GM18907 (cell line): Measurements from ENCODE around the gene DEFB129.
"Not testable (repeated sequence)": the region's sequence is repeated elsewhere in the genome, so short reads cannot be mapped to it uniquely, and the experiment has no call there.

Experiments used
- ATAC-seq: cut with Tn5 transposase; IDR thresholded peaks from one replicate; pipeline ENCODE4 v1.9.1; 2021; ENCODE audit warnings: mild to moderate bottlenecking, moderate library complexity; ENCODE audit not compliant: unreplicated experiment

DEFB129 gene

DNA sequence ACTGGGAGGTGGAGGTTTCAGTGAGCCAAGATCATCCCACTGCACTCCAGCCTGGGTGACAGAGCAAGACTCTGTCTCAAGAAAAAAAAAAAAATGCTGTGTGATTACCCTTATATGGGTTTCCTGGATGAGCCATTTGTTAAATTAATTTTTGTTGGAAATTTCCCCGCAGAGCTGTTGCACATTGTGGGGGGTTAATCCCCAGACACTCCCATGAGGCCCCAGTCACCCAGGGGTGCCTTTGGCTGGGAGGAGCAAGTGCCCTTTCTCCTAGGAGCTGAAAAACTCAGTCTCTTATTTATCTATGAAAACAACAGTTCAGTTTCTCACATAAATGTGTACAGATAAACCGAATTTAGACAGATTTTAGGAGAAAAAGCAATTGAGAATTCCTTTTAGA lies 25.7 kb downstream of the DEFB129 start:
- no peak for ATAC-seq

DNA sequence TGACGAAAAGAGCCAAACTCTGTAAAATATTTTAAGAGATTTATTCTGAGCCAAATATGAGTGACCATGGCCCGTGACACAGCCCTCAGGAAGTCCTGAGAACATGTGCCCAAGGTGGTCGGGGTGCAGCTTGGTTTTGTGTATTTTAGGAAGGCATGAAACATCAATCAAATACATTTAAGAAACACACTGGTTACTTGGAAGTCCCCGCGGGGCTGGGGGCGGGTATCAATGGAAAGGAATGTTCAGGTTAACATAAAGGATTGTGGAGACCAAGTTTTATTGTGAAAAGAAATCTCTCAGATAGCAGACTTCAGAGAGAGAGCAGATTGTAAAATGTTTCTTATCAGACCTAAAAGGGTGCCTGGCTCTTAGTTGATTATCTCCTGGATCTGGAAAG lies 26.4 kb downstream of the DEFB129 start:
- ATAC-seq = not testable (repeated sequence)

DNA sequence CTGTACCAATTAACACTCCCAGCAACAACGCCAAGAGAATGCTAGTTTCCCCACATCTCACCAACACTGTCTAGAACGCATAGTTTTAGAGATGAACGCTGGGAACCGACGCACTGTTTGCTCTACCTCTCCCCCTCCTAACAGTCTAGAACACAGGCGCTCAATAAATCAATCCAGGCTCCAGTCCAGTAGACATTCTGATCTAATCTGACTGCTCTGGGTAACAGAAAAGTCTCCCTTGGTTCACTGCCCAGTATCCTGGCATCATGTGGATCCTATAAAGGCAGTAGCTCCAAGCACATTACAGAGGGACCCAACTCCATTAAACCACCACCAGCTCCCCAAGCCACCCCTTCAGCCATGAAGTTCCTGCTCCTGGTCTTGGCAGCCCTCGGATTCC lies 30.4 kb downstream of the DEFB129 start, which contains the start of gene DEFB132:
Gene DEFB132, plus strand, starts transcription at position 306 of the 400 bp plus-strand sequence. Its CDS starts 55 bp downstream, at position 361.
- ATAC-seq = no peak

DNA sequence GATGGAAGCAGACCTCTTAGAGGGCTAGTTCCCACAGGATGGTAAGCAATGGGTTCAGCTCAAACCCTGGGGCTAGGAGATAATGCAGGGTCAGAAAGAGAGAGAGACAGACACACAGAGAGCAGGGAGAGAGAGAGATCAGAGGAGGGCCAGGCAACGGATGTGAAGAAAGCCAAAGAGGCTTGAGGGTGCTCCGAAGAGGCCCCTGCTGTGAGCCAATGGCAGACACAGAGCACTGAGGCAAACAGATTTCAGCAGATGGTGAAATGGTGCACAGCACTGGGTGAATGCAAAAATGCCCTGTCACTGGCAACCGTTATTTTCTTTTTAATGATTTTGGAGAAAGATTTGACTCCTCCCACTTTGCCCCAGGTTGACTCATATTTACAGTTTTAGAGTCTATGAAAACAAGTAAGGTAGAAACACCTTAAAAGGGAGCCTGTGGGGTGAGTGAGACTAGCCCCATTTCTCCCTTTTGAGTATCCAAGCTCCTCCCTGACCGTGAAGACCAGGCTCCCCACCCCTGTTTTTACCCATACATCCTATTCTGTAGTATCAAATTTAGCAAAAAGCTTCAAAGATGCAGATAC lies 31.3 kb downstream of the DEFB129 start:
- no peak for ATAC-seq

DNA sequence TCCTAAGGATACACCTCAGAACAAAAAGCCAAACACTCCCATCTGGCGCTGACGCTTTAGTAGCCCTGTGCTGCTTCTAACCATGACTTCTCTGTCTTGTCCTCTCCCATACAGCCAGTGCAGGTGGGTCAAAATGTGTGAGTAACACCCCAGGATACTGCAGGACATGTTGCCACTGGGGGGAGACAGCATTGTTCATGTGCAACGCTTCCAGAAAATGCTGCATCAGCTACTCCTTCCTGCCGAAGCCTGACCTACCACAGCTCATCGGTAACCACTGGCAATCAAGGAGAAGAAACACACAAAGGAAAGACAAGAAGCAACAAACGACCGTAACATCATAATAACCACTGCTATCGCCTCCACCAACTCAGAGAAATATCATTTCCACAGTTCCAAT lies 31.9 kb downstream of the DEFB129 start:
- no peak for ATAC-seq

DNA sequence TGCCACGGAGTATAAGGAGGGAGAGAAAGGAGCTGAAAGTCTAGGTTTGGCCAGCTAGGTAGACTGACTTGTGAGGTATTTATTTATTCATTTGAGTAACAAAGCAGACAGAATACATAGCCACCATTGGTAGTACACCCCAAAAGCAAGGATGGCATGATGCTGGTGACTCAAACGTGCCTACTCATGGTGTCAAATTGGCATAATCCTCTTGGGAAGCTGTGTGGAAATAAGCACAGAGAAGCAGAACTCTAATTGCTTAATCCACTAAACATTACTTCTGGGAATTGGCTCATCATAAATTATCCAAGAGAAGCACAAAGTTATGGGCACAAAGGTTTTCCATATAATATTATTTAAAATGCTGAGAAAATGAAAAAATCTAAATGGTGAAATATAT lies 32.9 kb downstream of the DEFB129 start:
- ATAC-seq = no peak

DNA sequence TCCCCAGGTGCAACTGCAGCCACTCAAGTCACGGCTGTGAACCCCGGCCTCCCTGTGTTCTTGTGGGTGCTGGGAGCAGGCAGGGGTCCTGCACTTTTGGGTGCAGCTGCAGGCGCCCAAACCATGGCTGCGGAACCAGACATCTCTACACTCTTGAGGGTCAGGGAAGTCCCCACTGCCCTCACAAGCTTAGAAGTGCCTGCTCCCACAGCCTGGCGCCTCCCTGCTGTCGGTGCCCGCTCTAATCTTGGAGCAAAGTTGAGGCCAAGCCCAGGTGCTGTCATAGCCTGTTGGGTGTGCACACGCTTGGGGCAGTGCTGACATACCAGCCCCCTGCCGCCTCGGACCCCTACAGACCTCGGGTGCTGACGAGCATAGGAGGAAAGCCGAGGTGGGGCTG lies 36.6 kb downstream of the DEFB129 start:
- ATAC-seq = no peak

DNA sequence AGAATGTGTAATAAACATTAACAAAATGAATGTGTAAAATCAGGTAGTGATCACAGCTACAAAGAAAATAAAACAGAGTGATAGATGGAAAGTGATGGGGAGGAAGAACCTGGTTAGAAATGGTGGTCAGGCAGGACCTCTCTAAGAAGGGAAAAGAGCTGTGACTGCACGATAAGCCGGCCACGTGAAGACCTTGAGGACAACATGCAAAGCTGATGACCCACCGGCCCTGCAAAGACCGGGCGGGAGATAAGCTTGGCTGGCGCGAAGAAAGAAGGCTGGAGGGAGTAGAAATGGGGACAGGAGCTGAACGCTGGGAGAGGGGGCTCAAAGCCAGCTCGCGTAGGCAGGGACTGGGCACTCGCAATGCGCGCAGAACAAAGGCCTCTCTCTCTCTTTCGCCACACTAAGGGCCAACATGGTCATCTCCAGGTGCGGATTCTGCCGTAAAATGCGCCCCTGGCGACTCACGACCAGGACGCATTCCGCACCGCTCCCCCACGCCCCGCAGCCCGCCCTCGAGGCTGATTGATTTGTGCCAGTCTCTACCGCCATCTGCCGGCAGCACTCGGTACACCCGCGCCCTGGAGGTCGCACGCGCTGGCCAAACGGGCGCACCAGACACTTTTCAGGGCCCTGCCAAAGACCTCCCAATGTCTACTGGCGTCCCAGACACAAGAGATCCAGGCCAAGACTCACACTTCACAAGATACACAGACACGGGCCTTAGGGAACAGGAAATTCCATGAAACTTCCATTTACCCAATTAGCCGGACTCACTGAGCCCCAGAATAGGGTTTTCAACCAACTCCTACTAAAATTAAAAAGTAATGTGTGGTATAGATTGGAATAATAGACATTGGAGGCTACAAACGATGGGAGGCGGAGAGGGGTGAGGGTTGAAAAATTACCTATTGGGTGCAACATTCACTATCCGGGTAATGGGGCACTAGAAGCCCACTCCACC lies 39.8 kb downstream of the DEFB129 start:
- ATAC-seq = peak; percentile 75

DNA sequence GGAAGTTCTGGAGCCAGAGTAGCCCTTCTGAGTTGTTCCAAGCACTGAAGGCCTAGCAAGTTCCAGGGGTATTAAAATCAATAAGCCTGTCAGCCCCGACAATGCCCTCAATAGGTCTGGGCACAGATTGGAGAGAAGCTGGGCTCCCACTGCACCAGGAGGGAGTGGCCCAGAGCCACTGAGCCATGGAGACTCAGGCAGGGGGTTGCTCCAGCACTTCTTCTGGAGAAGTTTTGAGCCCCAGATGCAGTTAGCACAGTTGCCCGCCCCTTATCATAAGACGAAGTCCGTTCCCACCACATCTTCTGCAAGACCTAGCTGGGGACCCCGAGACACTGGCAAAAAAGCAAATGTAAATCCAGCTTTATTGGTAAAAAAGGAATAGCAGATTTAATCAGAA lies 43.5 kb downstream of the DEFB129 start:
- no peak for ATAC-seq

DNA sequence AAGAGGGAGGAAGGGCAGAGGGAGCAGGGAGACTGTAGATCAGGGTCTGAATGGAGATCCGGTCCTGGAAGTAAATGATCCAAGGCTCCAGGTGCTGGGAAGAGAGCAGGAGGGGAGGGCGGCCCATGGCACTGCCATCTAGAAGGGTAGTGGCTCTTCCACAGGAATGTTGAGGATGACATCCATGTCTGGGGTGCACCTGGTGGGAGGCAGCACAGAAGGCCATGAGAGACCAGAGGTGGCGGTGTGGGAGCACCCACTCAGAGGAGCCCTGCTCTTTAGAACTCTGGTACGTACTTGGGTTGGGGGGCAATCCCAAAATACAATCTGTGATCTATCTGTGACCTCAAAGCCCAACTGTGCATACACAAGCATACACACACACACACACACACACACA lies 44.0 kb downstream of the DEFB129 start:
- no peak for ATAC-seq

DNA sequence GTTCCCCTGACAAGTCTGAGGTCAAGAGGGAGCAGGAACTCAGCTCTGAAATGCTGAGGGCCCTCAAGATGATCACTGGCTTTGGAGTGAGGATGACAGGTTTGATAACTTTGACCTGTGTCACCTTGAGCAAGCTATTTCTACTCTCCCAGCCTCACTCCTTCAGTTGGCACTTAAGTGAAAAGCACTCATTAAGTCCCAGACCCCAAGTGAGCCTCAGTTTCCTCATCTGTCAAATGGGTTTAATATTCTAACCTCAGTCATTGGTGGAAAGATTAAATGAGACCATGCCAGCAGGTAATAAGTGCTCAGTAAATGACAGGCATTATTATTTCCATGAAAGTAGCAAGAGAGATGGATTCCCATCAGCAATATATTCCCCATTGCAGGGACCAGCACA lies 44.5 kb downstream of the DEFB129 start:
- no peak for ATAC-seq

DNA sequence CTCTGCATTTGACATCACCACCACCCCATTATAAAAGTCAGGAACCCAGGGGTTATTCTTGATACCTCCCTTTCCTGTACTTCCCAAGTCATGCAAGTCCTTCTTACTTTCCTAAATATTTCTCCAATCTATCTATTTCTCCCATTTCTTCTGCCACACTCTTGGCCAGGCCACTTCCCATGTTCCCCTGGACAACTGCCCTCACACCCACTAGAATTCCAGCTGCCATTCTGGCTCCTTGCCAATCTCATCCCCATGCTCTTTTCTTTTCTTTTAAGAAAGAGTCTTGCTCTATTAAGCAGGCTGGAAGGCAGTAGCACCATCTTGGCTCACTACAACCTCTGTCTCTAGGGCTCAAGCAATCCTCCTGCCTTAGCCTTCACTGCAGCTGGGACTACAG lies 45.7 kb downstream of the DEFB129 start:
- ATAC-seq = no peak

DNA sequence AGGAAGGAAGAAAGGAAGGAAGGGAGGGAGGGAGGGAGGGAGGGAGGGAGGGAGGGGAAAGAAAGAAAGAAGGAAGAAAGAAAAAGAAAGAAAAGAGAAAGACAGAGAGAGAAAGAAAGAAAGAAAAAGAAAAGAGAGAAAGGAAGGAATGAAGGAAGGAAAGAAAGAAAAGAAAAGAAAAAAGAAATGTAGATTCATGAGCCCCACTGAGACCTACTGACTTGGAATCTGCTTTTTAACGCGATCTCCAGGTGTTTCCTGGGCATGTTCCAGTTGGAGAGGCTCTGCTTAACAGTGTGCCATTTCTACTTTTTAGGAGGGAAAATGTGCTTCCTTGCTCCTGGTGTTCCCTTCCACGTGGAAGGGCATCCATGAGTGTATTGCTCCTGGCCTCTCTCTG lies 46.8 kb downstream of the DEFB129 start:
- no peak for ATAC-seq

DNA sequence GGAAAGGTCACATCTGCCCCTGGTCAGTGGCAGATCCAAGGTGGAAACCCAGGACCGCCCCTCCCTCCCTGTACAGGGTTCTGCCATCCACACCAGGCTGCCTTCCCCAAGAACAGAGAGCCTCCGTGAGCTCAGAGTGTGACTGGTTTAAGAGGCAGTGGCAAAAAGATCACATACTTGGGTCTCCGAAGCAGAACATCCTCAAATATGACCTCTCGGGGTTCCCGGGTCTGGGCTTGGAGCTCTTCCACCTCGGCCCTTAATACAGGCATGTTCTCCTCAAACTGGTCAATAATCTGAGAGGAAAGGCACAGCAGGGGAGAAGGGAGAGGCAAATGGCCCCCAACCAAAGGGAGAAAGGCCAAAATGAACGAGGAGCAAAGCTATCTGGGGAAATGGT lies 48.7 kb downstream of the DEFB129 start:
- ATAC-seq = no peak

DNA sequence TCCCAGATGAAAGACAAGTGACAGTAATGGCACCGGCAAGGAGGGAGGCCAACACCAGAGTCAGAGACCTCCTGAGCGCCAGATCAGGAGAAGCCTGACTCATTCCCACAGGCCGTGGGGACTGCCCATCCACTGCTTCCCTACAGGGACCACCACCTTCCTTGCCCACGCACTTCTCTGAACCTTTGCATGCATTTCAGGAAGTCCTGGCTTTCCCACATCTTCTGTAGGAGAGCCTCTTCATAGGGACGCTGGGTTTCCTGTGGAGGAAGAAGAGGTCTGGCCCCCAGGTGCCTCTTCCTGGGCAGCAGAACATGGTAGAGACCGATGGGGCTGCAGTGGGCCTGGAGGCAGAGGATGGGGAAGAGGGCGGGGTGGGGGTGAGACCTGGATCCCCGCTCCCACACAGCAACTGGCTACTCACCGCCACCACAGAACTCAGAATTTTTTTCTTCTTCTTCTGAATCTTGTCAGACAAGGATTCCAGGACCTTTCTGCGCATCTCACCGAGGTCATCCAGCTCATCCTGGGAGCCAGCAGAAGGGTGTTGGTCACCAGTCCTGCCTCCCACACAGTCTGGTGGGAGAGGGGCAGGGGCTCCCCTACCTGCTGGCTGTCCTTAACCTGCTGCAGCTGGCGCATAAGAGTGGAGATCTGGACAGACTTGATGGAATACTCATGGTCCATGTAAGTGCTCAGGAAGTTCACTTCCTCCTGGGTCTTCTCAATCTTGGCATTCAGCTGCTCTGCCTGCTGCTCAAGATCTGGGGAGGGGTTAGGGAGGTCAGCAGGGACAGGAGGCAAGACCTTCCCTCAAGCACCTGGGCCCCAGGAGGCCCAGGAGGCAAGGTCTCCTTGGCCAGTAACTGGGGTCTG lies 49.8 kb downstream of the DEFB129 start:
- no peak for ATAC-seq

DNA sequence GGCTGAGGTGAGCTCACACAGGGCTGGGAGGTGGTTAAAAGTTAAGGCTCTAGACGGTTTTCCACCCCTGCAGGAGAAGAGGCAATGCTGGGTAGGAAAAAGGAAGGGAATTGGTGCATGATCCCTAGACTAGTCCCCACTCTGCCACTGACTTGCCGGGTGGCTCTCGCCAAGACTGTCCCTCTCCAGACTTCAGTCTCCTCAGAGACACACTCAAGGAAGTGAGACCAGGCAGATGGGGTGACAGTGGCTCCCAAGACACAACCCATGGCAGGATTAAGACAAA lies 50.4 kb downstream of the DEFB129 start:
- no peak for ATAC-seq

DNA sequence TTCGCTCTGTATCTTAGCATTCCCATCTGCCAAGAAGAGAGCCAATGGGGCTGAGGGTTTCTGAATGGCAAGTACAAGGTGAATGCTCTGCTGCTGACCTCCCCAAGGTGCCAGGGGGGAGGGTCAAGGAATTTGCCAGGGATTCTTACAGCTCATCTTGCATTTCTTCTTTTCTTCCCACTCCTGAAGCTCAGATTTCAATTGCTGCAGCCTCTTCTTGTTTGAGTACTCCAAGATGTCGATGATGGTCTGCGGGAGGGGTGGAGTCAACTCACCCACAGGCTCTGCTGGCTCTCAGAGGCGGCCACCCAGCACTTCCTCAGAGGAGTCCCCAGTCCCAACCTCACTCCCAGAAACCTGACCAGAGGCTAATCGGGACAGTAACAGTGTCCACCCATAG lies 51.1 kb downstream of the DEFB129 start:
- no peak for ATAC-seq

DNA sequence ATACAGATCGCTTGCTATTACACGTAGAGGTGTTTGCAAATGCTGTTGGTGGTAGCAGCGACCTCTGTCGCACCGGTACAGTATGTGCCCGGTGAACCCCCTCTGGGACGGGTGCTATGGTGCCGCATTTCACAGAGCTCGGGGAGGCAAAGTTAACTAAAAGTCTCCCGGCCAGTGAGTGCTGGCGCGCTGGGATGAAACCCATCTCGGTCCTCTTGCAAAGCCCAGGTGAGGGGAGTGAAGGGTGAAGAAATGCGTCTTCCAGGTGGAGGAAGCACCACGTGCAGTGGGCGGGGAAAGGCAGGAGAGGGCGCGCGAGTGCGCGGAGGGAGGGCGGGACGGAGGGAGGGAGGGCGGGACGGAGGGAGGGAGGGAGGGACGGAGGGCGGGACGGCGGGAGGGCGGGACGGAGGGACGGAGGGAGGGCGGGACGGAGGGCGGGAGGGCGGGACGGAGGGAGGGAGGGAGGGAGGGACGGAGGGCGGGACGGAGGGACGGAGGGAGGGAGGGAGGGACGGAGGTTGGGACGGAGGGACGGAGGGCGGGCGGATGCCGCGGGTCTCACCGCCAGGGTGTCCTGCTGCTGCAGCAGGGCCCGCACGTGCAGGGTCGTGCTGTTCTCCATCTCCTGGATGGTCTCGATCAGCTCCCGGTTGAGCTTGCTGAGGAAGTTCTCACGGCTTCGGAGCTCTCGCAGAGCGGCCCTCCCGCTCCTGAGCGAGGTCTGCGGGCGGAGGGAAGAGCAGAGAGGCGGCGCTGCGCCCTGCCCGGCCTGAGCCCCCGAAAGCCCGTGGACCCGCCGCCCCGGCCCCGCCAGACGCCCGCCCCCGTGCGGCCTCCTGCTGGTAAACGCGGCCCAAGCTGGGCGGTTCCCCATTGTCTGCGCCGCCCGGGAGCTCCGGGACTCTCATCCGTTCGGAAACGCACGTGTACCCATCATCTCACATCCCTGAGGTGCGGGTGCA lies 51.8 kb downstream of the DEFB129 start:
- ATAC-seq = no peak
